HG02981 (cell line): ENCODE data around the gene KLHL14.
"Not testable (repeated sequence)": the region's sequence is repeated elsewhere in the genome, so short reads cannot be mapped to it uniquely, and the experiment has no call there.

ENCODE experiments used
- ATAC-seq: cut with Tn5 transposase; IDR thresholded peaks from one replicate; pipeline ENCODE4 v1.9.1; 2021; ENCODE audit warnings: mild to moderate bottlenecking, moderate library complexity; ENCODE audit not compliant: unreplicated experiment

The KLHL14 gene

GRCh38 chr18:32661486-32662299 is 111.1 kb downstream of the KLHL14 start:
- no peak for ATAC-seq

DNA sequence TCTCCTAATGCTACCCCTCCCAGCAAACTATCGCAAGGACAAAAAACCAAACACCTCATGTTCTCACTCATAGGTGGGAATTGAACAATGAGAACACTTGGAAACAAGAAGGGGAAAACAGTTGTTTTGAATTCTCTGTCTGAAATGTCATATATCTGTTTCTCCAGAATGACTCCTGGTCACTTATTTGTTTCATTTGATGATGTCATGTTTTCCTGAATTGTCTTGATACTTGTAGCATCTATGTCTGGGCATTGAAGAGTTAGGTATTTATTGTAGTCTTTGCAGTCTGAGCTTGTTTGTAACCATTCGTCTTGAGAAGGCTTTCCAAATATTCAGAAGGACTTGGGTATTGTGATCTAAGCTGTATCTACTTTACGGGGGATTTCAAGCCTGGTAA is 118.3 kb downstream of the KLHL14 start:
- ATAC-seq: not testable (repeated sequence)

GRCh38 chr18:32637659-32638058 is 135.2 kb downstream of the KLHL14 start:
- not testable (repeated sequence) for ATAC-seq

GRCh38 chr18:32637226-32637625 is 135.6 kb downstream of the KLHL14 start:
- no peak for ATAC-seq

- ATAC-seq: no peak
Measured at GRCh38 chr18:32634876-32635431, 137.9 kb downstream of the KLHL14 start.

GRCh38 chr18:32629981-32630700 is 142.7 kb downstream of the KLHL14 start:
- ATAC-seq: no peak

DNA sequence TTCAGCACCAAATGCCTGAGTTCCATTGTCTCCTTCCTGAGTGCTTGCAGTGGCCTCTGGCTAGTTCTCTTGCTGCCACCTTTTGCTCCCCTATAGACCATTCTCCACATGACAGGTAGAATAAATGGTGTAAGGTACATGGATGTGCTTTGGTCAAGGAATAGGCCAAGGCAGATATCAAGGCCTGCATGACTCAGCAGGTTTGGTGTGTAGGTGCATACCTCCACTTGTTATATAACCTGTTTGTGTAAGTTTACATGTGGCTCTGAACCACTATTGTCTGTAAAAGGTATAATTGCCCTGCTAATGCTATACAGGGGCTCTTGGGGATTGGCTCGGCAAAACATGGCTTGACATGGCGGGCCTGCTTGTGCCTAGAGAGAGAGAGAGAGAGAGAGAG is 143.5 kb downstream of the KLHL14 start:
- ATAC-seq: no peak

DNA sequence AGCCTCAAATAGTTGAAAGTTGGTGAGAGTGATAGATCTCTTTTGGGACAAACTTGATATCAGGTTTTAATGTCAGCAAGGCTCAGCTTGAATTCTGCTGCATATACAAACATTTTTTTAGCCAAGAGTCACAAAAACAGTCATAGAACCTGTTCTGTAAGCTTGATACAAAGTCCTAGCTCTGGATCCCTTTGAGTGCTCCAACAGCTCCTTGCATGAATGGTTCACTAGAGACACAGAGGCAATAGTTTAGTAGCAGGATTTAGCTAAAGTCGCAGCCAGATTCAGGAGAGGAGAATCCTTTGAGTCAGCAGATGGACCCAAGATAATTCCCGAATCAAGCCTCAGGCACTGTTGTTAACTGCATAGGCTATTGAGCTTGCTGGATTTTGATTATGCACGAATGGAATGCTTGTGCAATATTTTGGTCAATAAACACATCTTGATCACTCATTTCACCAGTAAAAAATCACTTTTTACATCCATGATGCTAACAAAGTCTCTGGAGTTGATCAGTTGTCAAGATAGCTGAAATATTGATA is 148.6 kb downstream of the KLHL14 start:
- no peak for ATAC-seq

DNA sequence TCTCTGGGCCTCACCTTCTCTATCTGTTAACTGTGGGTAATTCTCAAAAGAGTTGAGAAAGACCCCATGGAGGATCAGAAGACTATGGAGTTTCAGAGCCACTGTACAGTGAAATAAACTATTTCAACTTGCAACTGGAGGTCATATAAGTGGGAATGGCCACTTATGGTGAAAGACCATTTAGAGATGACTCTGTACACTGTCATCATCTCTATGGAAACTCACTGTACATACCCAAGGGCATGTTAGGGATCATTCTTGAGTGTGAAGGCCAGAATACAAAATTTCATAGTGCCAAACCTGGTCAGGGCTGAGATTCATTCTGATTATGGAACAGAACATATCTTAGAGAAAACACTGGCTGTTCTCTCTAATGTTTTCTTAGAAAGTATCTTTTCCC is 149.3 kb downstream of the KLHL14 start:
- ATAC-seq: no peak
